DMS114 treated with DMSO at 0.1 percent for 48 hours (cell line): ENCODE results near the gene ZNF503.

ENCODE experiments used
- DNase-seq: peaks from one replicate; lab custom pipeline; 2025; ENCODE audit not compliant: unreplicated experiment; lab: John Stamatoyannopoulos, UW

The ZNF503 gene

GRCh38 chr10:75401569-75402485 is at the start of gene ZNF503:
TSS of gene ZNF503 (minus strand) at chr10:75401764. CDS start at chr10:75401419, 345 bp downstream.
- DNase-seq: peak; percentile 97

DNA sequence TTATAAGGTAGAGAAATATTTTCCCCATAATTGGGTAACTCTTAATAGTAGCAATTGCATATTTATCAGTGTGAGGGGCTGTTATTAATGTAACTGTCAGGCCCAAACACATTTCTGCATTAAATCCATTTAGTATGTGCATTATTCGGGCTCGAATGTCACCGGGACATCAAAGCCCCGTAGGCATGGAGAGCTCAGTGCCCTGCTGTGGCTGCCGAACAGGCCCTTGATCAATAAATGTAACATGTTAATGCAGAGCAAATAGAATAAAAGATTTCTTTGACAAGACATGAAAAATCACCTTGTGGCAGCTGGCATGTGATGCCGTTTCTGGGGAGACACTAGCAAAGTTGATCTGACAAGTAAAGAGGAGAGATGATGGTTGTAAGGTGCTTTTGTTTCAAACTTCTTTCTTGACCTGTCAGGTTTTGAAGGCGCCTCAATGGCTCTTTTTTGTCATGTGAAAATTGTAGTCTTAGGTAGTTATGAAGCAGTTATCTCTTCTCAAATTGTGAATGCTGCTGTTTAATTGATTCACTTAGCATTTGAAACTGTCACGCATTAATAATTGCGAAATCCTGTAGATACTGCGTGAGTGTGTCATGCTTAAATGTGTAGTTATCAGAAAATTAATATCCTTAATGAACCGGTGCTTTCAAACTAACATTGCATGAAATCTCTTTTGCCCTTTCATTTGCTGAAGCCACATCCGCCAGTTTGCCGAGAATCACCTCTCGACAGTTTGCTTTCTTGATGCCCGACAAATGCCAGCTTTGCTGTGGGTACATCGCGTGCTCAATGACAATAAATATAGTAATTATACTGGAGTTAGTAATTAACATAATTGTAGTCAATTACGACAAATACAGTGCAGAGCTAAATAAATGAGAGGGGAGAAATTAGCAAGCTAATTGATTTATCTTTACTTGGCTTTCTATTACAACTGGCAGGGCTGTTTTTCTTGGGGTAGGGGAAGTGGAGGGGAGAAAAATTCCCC is 49.4 kb upstream of the ZNF503 start:
- no peak for DNase-seq

- DNase-seq: no peak
Observed at GRCh38 chr10:75450075-75450445, 48.5 kb upstream of the ZNF503 start.

DNA sequence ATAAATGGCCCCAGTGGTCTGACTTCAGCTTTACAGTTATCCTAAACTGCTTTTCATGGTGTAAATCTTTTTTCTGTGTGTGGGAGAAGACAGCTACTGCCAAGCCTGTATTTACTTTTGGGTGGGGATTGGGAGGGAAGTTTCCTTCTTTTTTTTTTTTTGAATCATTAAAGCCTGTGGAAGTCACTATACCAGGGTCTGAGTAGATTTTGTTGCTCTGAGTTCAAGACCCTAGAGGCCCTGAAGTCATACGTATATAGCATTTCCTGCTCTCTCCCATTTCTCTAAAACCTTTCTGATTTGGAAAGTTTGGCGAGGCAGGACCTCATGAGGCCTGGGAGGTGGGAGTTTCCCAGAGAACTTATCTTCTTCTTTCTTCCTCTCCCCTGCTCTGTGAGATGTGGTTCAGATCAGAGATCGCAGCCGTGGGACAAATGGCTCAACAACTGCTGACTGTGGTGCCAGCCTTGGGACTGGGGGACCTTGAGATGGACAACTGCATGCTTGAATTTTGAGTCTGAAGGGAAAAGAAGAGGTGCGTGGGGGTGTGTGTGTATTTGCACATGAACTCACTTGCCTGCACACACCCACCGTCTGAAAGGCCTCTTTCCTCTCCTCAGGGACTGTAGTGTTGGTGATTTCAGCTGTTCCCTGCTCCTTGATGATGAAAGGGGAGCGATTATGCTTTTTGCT is 48.0 kb upstream of the ZNF503 start:
- DNase-seq: no peak

DNA sequence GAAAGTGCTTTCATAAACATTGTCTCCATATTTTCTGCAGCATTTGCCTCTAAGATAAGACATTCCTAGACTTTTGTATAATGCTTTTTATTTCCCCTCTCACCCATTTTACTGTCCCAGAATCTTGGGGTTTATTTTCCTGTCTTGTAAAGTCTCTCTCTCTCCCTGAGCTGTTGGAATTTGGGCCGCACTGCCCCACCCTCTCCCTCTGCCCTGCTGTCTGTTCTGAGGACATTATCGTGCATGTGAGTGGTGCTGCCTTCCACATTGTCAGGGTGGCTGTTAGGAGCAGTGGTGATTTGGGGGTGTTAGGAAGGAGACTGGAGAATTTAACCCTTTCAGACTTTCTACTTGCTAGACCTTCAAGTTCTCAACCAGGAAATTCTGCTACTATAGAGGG is 46.6 kb upstream of the ZNF503 start:
- no peak for DNase-seq

- no peak for DNase-seq
Observed at GRCh38 chr10:75446508-75446907, 44.9 kb upstream of the ZNF503 start.

DNA sequence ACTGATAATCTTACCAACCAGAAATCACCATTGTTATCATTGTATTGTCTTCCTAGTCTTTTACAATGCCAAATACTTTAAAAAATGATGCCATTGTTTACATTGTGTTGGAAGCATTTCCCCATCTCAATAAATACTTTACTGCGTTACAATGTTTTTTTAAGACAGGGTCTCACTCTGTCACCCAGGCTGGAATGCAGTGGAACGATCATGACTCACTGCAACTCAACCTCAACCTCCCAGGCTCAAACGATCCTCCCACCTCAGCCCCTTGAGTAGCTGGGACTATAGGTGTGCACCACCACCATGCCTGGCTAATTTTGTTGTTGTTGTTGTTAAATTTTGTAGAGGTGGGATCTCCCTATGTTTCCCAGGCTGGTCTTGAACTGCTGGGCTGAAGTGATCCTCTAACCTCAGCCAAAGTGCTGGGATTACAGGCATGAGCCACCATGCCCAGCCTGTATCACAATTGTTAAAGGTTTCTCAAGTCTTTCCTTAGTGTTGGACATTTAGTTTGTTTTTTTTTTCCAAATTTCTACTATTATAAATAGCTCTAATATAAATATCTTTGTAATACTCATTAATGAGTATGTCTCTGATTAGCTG is 43.3 kb upstream of the ZNF503 start:
- DNase-seq: no peak

DNA sequence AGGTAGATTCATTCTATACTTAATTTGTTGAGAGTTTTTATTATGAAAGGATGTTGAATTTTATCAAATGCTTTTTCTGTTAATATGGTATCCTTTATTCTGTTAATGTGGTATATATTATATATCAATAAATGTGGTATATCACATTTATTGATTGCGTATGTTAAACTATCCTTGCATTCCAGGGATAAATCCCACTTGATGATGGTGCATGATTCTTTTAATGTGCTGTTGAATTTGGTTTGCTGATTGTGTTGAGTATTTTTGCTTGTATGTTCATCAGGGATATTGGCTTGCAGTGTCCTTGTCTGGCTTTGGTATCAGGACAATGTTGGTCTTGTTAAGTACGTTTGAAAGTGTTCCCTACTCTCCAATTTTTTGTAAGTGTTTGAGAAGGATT is 41.8 kb upstream of the ZNF503 start:
- DNase-seq: no peak

DNA sequence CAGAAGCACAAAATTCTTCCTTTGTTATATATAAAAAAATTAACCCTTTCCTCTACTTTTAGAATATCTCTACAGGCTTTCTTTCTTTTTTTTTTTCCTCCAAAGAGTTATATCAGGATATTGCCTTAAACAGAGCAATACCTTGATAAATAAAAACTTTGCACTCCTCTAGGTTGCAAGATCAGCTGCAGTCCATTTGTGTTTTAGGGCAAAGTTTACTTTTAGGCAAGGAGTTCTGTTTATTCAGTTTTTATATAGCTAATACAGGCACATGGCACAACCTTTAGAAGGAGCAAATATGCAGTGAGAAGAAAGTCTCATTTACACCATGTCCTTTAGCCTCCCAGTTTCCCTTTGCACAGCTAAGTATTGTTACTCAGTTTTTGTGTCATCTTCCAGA is 40.1 kb upstream of the ZNF503 start:
- no peak for DNase-seq

DNA sequence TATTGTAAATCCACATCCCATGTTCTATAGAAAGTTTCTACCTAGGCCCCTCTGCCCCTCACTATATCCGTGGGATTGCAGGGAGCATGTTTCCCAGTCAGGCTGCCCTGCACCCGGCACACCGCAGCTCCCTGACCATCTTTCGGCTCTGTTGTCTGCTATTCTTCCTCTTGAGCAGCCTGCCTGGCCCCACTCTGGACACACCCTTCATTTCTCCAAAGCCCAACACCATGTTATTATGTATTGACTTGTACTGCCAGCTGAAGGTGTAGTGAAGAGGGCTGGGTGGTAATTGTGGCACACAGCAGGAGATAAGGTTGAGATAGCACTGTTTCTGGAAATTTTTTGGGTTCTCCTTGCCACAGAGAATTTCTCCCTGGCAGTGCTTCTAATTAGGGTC is 39.6 kb upstream of the ZNF503 start:
- no peak for DNase-seq

- no peak for DNase-seq
Observed at GRCh38 chr10:75440271-75440793, 38.8 kb upstream of the ZNF503 start.

DNA sequence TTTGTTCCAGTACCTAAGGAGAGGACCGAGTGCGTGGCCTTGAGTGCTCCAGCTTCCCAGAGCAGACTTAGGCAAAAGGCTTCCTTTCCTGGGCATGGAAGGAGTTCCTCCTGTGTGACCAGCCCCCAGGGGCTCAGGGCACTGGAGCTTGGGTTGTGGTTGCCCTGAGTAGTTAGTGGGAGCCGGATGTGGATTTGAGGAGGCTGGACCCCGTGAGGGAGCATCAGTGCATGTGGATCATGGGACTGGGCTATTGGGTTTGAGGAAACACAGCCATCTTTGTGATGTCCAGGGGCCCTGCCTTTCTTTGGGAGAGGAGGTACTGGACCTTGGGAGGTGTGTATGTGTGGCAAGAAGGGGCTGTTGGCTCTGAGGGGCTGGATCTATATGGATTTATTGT is 38.2 kb upstream of the ZNF503 start:
- DNase-seq: no peak

DNA sequence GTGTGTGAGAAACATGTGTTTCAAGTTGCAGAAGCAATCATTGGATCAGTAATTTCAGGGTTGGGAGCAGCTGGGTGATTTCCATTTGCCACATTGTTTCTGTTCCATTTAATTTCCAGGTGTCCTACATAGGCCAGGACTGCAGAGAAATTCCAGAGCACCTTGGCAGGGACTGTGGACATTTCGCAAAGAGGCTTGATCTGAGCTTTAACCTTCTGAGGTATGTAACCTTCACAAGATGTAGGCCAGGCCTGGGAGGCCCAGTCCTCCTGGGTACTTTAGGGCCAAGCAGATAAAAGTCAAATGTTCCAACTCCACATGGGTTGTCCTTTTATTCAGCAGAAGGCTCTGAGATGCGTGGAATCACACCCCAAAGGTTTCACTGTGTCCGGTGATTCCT is 36.7 kb upstream of the ZNF503 start:
- no peak for DNase-seq

- DNase-seq: no peak
Observed at GRCh38 chr10:75437693-75438092, 36.1 kb upstream of the ZNF503 start.

- no peak for DNase-seq
Observed at GRCh38 chr10:75436896-75437295, 35.3 kb upstream of the ZNF503 start.

GRCh38 chr10:75435291-75435690 is 33.7 kb upstream of the ZNF503 start:
- DNase-seq: no peak

- no peak for DNase-seq
Observed at GRCh38 chr10:75434291-75434690, 32.7 kb upstream of the ZNF503 start.

- DNase-seq: no peak
Observed at GRCh38 chr10:75433216-75433615, 31.7 kb upstream of the ZNF503 start.

GRCh38 chr10:75432763-75433162 is 31.2 kb upstream of the ZNF503 start:
- no peak for DNase-seq

GRCh38 chr10:75432176-75432575 is 30.6 kb upstream of the ZNF503 start:
- no peak for DNase-seq
